HG03378 (cell line): Measurements from ENCODE around the gene PGBD1.
"Not testable (repeated sequence)": the region's sequence is repeated elsewhere in the genome, so short reads cannot be mapped to it uniquely, and the experiment has no call there.

Source experiments
- ATAC-seq: cut with Tn5 transposase; IDR thresholded peaks from one replicate; pipeline ENCODE4 v1.9.1; 2021; ENCODE audit warnings: mild to moderate bottlenecking, moderate library complexity; ENCODE audit not compliant: unreplicated experiment

Gene PGBD1

DNA sequence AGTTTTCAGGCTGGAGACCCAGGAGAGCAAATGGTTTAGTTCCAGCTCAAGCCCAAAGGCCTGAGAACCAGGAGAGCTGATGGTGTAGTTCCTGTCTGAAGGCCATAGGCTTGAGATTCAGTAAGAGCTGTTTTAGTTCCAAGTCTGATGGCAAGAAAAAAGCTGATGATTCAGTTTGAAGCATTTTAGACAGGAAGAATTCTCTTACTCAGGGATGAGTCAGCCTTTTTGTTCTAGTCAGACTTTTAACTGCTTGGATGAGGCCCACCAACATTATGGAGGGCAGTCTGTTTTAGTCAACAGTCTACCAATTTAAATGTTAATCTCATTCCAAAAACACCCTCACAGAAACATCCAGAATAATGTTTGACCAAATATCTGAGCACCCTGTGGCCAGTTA, 11.9 kb upstream of the PGBD1 start:
- ATAC-seq = no peak

DNA sequence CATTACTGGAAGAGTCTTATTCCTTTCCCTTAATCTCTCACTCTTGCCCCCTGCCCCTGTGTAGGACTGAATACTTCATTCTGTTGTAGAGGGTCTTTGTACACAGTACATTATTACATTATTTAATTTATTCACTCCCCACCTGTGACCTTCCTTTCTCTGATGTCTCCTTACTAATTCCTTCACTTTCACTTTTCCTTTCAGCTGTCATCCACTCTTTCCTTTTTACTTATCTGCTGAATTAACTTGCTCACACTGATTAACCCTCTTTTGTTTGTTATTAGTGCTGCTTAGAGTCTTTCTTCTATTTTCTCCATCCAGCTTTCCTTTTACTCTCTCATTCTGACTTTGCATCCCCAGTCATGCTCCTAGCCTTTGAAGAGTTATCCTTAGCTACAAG, 6.5 kb upstream of the PGBD1 start:
- ATAC-seq = no peak

DNA sequence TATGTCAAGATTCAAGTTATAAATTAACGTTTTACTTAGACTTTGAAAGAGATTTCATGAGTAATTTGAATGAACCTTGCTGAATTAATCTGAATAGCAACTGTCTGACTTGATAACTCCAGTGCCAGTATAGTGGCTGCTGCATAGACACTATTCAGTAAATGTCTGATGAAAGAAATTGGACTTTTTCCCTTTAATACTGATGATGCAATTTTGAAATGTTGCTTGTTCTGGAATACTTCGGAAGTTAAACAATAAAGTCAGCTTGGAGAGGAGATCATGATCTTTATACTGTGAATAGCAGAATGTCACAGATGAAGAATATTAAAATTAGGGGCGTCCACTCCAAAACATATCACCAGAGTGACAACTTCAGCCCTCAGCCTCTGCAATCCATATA, 3.6 kb upstream of the PGBD1 start:
- ATAC-seq = no peak

DNA sequence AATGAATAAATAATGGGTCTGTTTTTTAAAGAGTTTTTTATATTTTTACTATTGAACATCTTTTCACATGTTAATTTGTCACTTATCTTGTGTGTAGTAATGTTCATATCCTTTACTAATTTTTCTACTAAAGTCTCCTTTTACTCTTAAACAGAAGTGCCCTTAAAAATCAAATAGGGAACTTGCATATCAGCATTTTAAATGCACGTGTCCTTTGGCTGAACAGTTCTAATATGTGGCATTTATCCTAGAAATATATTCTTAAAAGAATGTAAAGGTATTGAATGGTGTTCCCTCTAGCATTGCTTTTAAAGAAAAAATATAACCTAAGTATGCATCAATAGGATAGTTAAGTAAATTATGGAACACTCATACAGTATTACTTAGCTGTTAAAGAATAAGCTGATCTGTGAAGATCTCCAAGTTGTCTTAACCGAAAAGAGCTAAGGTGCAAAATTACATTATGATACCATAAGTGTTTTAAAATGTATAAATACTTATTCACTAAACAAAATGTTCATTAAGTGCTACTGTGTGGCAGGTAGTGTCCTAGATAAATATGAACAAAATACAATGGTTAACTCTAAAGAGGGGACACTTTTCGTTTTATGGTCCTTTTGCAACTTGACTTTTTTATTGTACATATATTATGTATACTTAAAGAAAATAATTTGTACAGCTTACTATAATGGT, 631 bp upstream of the PGBD1 start:
- no peak for ATAC-seq

DNA sequence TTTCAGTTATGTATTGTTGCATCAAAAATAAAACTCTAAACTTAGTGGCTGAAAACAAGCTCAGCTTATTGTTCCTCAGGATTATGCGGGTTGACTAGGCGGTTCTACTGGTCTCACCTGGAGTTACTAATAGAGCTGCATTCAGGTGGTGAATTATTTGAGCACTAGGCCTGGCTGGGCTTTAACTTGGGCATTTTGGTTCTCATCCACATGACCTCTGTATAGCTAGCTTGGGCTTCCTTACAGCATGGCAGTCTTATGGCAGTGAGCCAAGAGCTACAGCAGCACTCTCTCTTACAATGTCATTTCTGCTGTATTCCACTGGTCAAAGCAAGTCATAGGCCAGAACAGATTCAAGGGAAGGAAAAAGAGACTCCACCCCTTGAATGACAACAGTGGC, 1.6 kb downstream of the PGBD1 start:
- no peak for ATAC-seq

DNA sequence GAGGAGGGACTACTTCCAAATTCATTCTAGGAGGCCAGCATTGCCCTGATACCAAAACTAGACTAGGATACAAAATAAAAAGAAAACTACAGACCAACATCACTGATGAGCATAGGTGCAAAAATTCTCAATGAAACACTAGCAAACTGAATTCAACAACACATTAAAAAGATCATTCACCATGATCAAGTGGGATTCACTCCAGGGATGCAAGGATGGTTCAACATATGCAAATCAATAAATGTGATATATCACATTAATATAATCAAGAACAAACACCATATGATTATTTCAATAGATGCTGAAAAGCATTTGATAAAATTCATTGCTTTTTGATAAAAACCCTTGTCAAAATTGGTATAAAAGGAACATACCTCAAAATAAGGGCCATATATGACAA, 10.2 kb downstream of the PGBD1 start:
- no peak for ATAC-seq

DNA sequence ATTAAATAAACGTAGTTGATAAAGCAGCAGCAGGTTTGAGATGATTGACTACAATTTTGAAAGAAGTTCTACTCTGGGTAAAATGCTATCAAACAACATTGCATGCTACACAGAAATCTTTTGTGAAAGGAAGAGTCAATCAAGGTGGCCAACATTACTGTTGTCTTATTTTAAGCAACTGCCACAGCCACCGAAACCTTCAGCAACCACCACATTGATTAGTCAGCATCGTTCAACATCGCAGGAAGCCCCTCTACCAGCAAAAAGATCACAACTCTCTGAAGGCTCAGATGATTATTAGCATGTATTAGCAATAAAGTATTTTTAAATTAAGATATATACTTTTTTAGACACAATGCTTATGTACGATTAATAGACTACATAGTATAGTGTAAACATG, 14.0 kb downstream of the PGBD1 start:
- no peak for ATAC-seq

DNA sequence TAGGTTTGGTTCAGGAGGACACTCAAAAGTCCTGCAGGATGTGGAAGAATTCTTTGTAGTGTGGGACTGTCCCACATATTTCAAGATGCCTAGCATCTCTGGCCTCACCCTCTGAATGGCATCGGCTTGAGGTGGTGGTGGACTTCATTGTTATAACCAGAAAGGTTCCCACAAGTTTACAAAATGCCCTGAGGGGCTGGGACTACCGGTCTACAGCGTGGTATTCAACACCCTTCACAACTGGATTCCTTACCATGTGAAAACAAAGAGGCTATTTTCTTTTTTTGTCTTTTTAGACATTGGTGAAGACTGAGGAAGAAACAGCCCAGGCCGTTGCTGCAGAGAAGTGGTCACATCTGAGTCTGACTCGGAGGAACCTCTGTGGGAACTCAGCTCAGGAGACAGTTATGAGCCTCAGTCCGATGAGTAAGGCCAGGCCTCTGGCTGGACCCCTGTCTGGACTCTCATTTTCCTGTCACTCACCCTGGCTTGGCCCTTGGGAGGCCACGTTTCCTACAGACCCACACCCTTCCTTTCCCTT, 15.2 kb downstream of the PGBD1 start:
- ATAC-seq = no peak

DNA sequence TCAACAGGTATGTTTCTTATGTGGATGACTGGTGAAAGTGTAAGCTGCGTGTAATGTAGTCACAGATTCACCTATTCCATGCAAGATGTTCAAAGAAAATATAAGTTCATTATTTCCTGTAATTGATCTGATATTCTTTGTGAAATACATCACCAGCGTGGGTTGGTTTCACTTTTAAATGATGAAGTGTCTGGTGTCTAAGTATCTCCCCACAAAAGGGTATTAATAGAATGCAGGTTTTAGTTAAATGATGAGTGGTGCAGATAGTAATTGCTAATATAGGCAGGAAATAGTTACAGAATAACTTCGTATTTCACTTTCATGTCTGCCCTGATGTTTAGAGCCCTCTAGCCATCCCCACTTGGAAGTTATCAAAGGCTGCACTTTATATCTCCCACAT, 22.2 kb downstream of the PGBD1 start:
- ATAC-seq = peak; percentile 97

DNA sequence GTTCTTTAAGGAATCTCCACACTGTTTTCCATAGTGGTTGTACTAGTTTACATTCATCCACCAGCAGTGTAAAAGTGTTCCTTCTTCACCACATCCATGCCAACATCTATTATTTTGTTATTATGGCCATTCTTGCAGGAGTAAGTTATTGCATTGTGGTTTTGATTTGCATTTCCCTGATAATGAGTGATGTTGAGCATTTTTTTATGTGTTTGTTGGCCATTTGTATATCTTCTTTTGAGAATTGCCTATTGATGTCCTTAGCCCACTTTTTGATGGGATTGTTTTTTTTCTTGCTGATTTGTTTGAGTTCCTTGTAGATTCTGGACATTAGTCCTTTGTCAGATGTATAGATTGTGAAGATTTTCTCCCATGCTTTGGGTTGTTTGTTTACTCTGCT, 25.0 kb downstream of the PGBD1 start:
- ATAC-seq = not testable (repeated sequence)

DNA sequence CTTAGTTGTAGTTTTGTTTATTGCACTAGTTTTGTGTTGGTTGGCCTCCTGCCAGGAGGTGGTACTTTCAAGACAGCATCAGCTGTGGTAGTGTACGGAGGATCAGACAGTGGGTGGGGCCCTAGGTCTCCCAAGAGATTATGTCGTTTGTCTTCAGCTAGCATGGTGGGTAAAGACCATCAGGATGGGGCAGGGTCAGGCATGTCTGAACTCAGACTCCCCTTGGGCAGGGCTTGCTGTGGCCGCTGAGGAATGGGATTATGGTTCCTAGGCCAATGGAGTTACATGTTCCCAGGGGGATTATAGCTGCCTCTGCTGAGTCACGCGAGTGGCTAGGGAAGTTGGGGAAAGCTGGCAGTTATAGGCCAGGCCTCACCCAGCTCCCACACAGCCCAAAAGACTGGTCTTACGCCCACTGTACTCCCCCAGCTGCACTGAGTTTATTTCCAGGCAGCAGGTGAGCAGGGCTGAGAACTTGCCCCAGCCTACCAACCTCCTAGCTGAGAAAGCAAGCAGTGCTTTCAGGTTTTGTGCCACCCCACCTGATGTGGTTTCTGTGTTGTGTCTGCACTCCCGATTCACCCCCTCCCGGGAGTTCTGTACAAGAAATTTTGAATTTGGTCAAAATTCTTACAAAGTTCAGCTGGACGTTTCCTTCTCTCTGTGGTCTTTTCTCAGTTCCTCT, 29.9 kb downstream of the PGBD1 start:
- ATAC-seq = no peak

DNA sequence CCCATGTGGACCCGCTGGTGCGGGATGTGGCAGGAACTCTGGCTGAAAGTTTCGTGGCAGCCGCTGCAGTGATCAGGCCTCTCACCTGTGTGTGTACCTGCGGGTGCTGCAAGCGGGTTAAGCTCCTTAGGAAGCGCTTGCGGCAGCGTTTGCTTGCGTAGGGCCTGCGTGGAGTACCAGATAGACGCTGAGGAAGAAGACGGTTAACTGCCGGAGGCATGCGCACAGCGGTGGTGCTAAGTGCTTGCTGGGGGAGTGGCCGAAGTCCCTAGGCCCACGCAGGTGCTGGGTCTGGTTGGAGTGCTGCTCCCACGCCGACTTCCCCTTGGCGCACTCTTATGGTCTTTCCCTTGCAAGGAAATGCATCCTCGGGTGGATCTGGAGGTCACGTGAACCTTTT, 31.6 kb downstream of the PGBD1 start:
- ATAC-seq = no peak

DNA sequence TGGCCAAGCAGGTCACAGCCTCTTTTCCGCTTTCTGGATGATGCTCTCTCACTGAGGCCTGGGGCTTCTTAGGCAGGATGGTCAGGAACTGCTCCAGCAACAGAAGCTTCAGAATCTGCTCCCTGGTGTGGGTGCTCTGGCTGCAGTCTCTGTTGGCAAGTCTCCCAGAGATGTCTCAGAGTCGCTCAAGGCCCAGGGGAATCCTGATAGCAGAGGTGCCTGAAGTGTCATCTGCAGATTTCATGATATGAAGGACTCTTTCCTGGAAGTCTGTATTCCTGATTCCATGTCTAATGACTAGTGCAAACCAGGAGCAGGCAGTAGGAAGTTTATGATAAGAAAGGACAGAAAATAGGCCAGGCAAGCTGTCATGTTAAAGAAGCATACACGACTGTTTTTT, 34.3 kb downstream of the PGBD1 start:
- no peak for ATAC-seq

DNA sequence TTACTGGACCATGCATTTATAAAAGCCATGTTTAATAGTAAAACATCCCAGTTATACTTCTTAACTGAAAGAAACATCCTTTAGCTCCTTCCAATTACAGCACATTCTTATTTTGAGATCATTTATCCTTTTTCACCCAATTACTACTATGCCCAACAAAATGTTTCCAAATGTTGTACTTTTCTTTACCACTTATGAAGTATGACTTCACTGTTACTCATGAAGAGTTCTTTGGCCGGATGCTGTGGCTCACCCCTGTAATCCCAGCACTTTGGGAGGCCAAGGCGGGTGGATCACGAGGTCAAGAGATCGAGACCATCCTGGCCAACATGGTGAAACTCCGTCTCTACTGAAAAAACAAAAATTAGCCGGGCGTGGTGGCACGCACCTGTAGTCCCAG, 36.5 kb downstream of the PGBD1 start:
- not testable (repeated sequence) for ATAC-seq

DNA sequence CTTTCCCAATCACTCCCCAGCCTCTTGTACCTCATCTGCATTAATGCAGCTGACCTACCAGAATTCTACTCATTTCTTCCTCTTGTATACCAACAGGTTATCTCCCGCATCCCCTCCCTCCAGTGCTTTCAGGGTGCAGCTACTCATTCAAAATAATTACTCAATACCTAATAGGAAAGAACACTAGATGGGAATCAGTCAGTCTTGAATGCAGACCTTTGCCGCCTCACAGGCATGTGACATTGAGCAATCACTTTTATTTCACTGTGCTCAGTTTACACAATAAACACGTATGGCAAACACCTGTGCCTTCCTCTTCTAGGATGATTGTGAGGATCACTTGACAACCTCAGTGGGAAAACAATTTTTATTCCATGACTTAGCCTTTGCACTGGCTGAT, 41.3 kb downstream of the PGBD1 start:
- ATAC-seq = no peak

DNA sequence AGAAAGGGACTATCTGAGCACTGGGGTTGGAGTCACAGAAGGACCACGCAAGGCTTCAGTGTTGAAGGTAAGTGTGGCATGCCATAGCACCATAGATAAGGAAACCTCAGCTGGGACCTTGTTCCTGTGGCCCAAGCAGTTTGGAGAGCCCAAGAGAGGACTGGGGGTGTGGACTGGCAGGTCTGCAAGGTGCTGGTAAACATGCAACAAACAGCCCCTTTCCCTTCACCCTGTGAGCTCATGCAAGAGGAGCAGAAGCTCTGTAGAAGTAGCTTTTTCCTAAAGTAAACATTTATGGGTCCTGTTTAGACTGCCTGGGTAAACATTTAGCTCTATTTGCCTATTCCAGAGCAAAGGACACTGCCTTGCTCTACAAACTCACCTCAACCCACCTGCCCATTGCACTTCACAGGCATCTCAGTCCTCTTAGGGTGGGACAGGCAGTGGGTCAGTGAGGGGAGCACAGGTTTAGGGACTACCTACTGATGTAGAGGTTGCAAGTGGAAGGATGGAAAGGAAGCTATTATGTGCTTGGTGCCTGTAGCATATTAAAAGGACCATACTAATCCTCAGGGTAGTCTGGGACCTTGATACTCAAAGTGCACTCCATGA, 42.5 kb downstream of the PGBD1 start:
- no peak for ATAC-seq

DNA sequence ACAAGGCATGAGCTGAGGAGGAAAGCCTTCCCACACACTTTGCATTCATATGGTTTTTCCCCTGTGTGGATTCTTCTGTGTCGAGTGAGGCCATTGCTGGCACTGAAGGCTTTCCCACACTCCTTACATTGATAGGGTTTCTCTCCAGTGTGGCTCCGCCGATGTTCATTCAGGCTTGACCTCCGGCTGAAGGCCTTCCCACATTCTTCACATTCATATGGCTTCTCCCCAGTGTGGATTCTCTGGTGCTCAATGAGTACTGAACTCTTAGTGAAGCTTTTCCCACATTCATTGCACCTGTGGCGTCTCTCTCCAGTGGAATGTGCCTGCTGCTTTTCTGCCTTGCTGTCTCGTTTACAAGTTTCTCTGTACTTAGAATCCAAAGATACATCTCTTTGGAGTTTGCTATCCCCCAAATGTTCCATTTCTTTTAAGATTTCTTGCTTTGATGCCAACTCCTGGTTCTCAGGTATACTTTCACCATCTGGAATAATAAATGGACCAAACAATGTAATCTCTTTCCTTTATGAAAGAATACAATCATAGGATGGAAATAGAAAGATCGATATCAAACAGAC, 45.1 kb downstream of the PGBD1 start:
- no peak for ATAC-seq

DNA sequence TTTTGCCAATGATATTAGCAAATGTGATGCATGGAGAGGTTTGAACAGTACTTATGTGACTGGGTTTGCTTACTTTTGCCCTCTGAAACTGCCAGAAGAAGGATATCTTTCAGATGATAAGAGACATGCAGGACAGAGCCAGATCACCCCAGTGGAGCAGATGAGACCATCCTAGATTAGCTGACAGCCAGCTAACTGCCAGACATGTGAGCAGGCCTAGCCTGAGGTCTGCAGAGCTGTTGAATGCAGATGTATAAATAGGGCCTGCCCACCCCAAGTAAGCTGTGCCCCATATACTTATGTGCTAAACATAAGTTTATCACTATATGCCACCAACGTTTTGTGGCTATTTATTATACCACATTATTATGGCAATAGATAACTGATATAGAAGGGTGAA, 48.7 kb downstream of the PGBD1 start:
- no peak for ATAC-seq

DNA sequence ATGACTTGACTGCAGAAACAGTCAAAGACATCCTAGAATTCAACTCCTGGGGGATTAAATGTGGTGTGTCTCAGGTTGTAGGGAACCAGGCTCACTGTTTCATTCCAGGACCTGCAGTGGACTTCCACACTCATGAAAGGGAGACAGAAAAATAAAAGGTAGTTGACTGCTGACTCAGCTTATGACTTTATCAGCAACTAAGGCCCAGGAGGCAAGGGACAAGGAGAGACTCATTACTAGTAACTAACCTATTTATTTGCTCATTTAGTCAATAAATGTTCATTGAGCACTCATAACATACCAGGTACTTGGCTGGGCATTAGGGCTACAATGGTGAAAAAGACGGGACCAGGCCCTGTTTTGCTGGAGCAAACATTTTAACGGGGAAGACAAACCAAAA, 51.7 kb downstream of the PGBD1 start:
- ATAC-seq = no peak

DNA sequence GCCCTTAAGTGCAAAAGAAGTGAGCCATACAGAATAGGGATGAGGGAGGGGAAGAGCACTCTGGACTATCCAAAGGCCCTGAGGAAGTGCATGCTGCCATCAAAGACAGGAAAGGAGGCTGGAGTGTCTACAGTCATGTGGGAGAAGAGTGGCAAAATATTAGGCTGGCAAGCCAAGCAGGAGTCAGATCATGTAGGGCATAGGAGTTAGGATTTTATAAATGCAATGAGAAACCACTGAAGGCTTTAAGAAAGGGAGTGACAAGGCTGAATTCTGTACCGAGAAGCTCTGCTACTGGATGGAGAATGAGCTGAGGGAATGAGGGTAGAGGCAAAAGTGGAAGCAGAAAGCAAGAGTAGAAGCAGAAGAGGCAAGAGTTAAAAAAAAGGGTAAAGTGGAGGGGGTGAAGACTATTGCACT, 52.2 kb downstream of the PGBD1 start:
- ATAC-seq = no peak

DNA sequence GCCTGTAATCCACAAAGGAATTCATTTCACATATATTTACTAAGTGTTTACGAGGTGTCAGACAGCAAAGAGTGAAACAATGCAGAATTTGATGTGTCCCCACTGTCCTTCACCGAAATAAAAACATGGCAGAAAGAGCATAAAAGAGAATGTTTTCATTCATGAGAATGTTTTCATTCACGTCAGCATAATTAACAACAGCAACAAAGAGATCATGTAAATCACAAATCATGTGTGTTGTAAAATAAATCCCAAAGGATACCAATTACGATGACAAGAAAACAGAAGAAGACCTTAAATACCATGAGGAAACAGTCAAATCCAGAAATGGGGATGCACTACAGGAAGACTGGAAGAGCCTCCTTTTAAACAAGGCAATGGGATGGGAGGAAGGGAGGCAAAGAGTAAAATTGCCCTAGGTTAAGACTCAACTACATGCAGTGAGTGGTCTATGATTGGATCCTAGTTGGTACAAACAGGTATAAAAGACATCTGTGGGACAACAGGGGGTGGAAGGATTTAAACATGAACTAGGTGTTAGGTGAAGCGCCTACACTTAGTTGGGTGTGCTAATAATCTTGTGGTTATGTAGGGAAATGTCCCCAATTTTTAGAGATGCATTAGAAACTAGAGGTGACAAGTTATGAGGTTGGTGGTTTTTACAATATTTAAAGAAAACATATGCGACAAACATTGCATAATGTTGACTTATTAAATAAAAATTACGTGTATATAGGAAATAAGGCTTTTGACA, 53.1 kb downstream of the PGBD1 start:
- no peak for ATAC-seq
